DND-41 (cell line): ENCODE results near the gene ANGPTL1.

ENCODE experiments used
- ATAC-seq: fragments of 200-7000 bp; cut with Tn5 transposase; 3 replicates; pipeline ENCODE4 v1.9.1; 2021; ENCODE audit warnings: low read depth; ENCODE audit not compliant: insufficient read depth
- DNase-seq: peaks from one replicate; pipeline ENCODE4 v3.0.0-alpha.2; 2020
- H2AFZ ChIP-seq: 2 replicates; pipeline ENCODE4 v1.6.0; 2012; ENCODE audit warnings: low read depth, low read length
- H3K27ac ChIP-seq: 2 replicates; pipeline ENCODE4 v1.5.1; 2012; ENCODE audit warnings: low read length, inconsistent platforms
- H3K27me3 ChIP-seq: fragments of 200-600 bp; sonication (generic); 2 replicates; pipeline ENCODE4 v1.6.0; 2012; ENCODE audit warnings: low read length, mild to moderate bottlenecking, inconsistent platforms; ENCODE audit not compliant: insufficient read depth, poor library complexity
- H3K36me3 ChIP-seq: 2 replicates; pipeline ENCODE4 v1.5.1; 2012; ENCODE audit warnings: low read length, inconsistent platforms; ENCODE audit not compliant: insufficient read depth
- H3K4me1 ChIP-seq: 2 replicates; pipeline ENCODE4 v1.5.1; 2012; ENCODE audit warnings: mild to moderate bottlenecking, low read length; ENCODE audit not compliant: insufficient read depth
- H3K4me2 ChIP-seq: 2 replicates; pipeline ENCODE4 v1.6.0; 2012; ENCODE audit warnings: mild to moderate bottlenecking, moderate library complexity, low read length, inconsistent platforms; ENCODE audit not compliant: insufficient read depth
- H3K4me3 ChIP-seq, 2 experiments: fragments of 200-600 bp in 1 of 2; shearing (Covaris generic) in 1 of 2; 2 replicates each; pipeline ENCODE4 v1.5.1; 2012 to 2016; ENCODE audit warnings: inconsistent platforms in 2 of 2, low read length in 2 of 2, mild to moderate bottlenecking in 2 of 2, low read depth in 1 of 2, moderate library complexity in 1 of 2
- H3K79me2 ChIP-seq: 2 replicates; pipeline ENCODE4 v1.6.0; 2012; ENCODE audit warnings: low read length, inconsistent platforms; ENCODE audit not compliant: insufficient read depth
- H3K9ac ChIP-seq: 2 replicates; pipeline ENCODE4 v1.6.0; 2012; ENCODE audit warnings: low read depth, mild to moderate bottlenecking, inconsistent platforms, low read length, moderate library complexity
- H3K9me3 ChIP-seq: 2 replicates; pipeline ENCODE4 v1.5.1; 2012; ENCODE audit warnings: low read length, moderate library complexity, mild to moderate bottlenecking, inconsistent platforms; ENCODE audit not compliant: insufficient read depth, severe bottlenecking
- H4K20me1 ChIP-seq: 2 replicates; pipeline ENCODE4 v1.6.0; 2012; ENCODE audit warnings: low read length; ENCODE audit not compliant: insufficient read depth
- EZH2 ChIP-seq: IDR thresholded peaks from 3 replicates; pipeline ENCODE4 v1.6.1; 2012; ENCODE audit warnings: borderline replicate concordance, low read depth, mild to moderate bottlenecking, moderate library complexity, low read length, inconsistent platforms; ENCODE audit not compliant: severe bottlenecking
- TF ChIP-seq, protein P1 (sequence below): IDR thresholded peaks from 2 replicates; pipeline ENCODE4 v1.5.1; 2012; ENCODE audit warnings: borderline replicate concordance, low read length, moderate library complexity, mild to moderate bottlenecking; ENCODE audit not compliant: poor library complexity, severe bottlenecking; ENCODE audit errors: extremely low read depth

ANGPTL1 gene

DNA sequence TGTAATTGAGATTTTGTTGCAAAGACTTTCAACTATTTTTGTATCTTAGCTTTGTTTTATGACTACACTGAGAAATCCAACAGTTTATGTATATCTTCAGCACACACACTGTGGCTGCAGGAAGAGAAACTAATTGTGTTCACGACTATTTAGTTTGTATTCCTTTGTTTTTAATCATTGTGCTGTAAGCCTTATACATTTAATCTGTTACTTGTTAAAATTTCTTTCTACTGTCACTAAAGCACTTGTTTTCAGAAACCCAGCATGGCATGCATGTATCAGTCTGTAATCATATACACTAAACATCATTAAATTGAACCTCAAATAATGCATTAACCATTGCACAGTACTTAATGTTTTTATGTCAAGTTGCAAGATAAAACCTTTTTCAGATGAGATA is 656 bp downstream of the ANGPTL1 start:
- no peak for DNase-seq
- no peak overlapping the region for H2AFZ ChIP-seq
- H3K4me2 ChIP-seq, result no peak overlapping the region
- no peak for ATAC-seq
- no peaks in the 10 kb centered on the region for H3K36me3 ChIP-seq
- no peak overlapping the region for H3K27ac ChIP-seq
- no peaks in the 10 kb centered on the region for H3K4me1 ChIP-seq
- no peak overlapping the region for H3K4me3 ChIP-seq
- no peaks in the 10 kb centered on the region for H3K79me2 ChIP-seq
- H3K27me3 ChIP-seq, result no peaks in the 10 kb centered on the region
- H3K9ac ChIP-seq, result no peak overlapping the region
- H4K20me1 ChIP-seq, result no peaks in the 10 kb centered on the region
- TF ChIP-seq, protein P1, sequence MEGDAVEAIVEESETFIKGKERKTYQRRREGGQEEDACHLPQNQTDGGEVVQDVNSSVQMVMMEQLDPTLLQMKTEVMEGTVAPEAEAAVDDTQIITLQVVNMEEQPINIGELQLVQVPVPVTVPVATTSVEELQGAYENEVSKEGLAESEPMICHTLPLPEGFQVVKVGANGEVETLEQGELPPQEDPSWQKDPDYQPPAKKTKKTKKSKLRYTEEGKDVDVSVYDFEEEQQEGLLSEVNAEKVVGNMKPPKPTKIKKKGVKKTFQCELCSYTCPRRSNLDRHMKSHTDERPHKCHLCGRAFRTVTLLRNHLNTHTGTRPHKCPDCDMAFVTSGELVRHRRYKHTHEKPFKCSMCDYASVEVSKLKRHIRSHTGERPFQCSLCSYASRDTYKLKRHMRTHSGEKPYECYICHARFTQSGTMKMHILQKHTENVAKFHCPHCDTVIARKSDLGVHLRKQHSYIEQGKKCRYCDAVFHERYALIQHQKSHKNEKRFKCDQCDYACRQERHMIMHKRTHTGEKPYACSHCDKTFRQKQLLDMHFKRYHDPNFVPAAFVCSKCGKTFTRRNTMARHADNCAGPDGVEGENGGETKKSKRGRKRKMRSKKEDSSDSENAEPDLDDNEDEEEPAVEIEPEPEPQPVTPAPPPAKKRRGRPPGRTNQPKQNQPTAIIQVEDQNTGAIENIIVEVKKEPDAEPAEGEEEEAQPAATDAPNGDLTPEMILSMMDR, result no peak
- TF ChIP-seq EZH2, result no peak
- no peaks in the 10 kb centered on the region for H3K9me3 ChIP-seq

GRCh38 chr1:178869119-178869697 is 1.7 kb downstream of the ANGPTL1 start:
- no peak for DNase-seq
- H3K36me3 ChIP-seq, result no peaks in the 10 kb centered on the region
- ATAC-seq, result no peak
- H2AFZ ChIP-seq, result no peak overlapping the region
- no peak overlapping the region for H3K4me3 ChIP-seq
- no peak overlapping the region for H3K9ac ChIP-seq
- H3K27ac ChIP-seq, result no peak overlapping the region
- no peaks in the 10 kb centered on the region for H3K27me3 ChIP-seq
- no peaks in the 10 kb centered on the region for H3K4me1 ChIP-seq
- no peaks in the 10 kb centered on the region for H3K9me3 ChIP-seq
- no peak overlapping the region for H3K4me2 ChIP-seq
- no peaks in the 10 kb centered on the region for H4K20me1 ChIP-seq
- TF ChIP-seq EZH2, result no peak
- TF ChIP-seq, protein P1, result no peak
- no peaks in the 10 kb centered on the region for H3K79me2 ChIP-seq

DNA sequence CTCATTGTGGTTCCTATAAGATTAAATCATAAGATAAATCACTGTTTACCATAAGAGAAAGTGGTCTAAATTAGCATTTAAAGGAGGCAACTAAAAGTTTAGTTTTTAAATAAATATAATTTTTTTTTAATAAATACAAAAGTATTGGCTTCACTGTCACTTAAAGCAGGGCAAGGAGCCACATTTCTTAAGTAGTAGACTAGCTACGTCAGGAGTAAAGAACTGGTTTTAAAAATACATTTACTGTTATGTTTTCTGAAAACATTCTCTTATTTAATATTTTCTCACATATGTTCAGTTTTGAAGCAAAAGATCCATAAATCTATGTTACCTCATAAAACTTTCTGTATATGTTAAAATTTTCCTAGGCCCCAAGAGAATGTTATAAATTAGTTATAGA is 2.2 kb downstream of the ANGPTL1 start:
- Histone ChIP-seq H3K9me3 (no peaks in the 10 kb centered on the region), H3K9ac (no peak overlapping the region), H3K36me3 (no peaks in the 10 kb centered on the region), H2AFZ (no peak overlapping the region), H3K27ac (no peak overlapping the region), H3K4me2 (no peak overlapping the region), H3K79me2 (no peaks in the 10 kb centered on the region), H3K4me3 (no peak overlapping the region), H3K27me3 (no peaks in the 10 kb centered on the region), H4K20me1 (no peaks in the 10 kb centered on the region), H3K4me1 (no peaks in the 10 kb centered on the region)
- TF ChIP-seq, protein P1, result no peak
- TF ChIP-seq EZH2, result no peak
- no peak for ATAC-seq
- DNase-seq, result no peak

DNA sequence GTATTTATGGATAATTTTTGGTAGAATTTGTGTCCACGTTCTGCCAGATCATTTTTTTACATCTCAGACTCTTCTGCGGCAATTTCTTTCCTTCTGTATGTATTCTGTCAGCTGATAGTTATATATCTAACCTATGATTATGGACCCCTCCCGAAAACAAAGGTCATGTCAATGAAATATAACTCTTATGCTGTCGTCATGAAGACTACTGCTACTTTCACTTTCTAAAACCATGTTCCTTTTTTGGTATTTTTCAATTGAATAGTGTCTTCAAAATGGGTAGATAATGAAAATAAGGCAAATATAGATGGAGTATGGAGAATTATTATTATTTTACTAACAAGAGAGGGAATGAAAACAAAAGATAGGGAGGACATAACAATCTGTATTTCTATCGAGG is 3.2 kb downstream of the ANGPTL1 start:
- no peaks in the 10 kb centered on the region for H4K20me1 ChIP-seq
- no peak overlapping the region for H3K27ac ChIP-seq
- H3K36me3 ChIP-seq, result no peaks in the 10 kb centered on the region
- no peak overlapping the region for H3K4me2 ChIP-seq
- H3K79me2 ChIP-seq, result no peaks in the 10 kb centered on the region
- no peak overlapping the region for H3K9ac ChIP-seq
- no peaks in the 10 kb centered on the region for H3K9me3 ChIP-seq
- H3K27me3 ChIP-seq, result no peaks in the 10 kb centered on the region
- no peak for ATAC-seq
- TF ChIP-seq, protein P1, result no peak
- TF ChIP-seq EZH2, result no peak
- no peaks in the 10 kb centered on the region for H3K4me1 ChIP-seq
- no peak overlapping the region for H3K4me3 ChIP-seq
- no peak for DNase-seq
- H2AFZ ChIP-seq, result no peak overlapping the region
